Purkinje cell (primary cell): ENCODE data around the gene MCUR1. TPM values are rescaled to one million over a fixed set of nuclear protein-coding genes. Genes with fewer than 3 reads are reported as not detected.

Experiments
- polyA plus RNA-seq: library from polyadenylated mRNA; unstranded; fragments of >200 nt; fragmentation: Nextera tagmentation; gene quantifications from 2 replicates; pipeline ENCODE4 v1.2.1, GENCODE V29; 2014

The MCUR1 gene, protein sequence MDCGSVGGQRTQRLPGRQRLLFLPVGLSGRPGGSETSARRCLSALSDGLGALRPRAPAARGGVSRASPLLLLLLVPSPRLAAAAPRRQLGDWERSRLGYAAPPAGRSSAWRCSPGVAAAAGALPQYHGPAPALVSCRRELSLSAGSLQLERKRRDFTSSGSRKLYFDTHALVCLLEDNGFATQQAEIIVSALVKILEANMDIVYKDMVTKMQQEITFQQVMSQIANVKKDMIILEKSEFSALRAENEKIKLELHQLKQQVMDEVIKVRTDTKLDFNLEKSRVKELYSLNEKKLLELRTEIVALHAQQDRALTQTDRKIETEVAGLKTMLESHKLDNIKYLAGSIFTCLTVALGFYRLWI
- polyA plus RNA-seq, result 14.6 and 27.1 TPM in 2 replicates

DNA sequence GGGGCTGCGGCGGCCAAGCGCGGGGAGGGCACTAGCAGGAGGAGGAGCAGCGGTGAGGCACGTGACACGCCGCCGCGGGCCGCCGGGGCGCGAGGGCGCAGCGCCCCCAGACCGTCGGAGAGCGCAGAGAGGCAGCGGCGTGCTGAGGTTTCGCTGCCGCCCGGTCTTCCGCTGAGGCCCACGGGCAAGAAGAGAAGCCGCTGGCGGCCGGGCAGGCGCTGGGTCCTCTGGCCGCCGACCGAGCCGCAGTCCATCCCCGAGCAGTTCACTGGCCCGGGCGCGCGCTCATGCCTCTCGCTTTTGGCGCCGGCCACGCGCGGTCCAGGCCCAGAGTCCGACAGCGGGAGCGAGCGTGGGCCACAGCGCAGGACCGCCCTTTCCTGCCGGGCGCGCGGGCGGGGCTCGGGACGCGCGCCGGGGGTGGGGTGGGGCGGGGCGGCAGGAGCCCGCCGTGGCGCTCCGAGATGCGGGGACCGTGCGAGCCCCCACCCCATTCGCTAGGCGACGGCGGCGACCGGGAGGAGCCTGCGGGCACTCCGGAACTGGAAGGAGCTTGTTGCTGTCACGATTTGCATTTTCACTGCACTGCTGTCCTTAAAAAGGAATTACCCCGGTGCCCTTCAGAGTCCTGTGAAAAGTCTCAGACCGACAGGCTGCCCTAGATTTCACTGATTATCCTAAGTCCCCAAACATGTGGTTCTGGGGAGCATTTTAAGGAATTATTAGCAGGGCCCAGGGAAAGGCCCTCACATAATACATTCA lies at the start of gene MCUR1:
MCUR1 (minus strand) TSS at position 382 of the 762 bp plus-strand sequence; CDS start at position 254, 128 bp downstream.

Other genes starting within 250 kb of the MCUR1 start
- gene SIRT5, start 240.0 kb downstream of the MCUR1 start, polyA plus RNA-seq, result 12.3 and 13.5 TPM in 2 replicates
- gene NOL7, start 199.2 kb downstream of the MCUR1 start, polyA plus RNA-seq, result 334 and 342 TPM in 2 replicates
- gene RANBP9, start 102.7 kb downstream of the MCUR1 start, polyA plus RNA-seq, result 53.3 and 58.9 TPM in 2 replicates
- gene RNF182, start 110.4 kb upstream of the MCUR1 start, polyA plus RNA-seq, result 9.2 and 9.5 TPM in 2 replicates